NCI-H2196 treated with DMSO at 0.1 percent for 48 hours (cell line): ENCODE data around the gene MADCAM1.

Source experiments
- DNase-seq: peaks from one replicate; lab custom pipeline; 2025; ENCODE audit not compliant: unreplicated experiment; lab: John Stamatoyannopoulos, UW

MADCAM1 gene

GRCh38 chr19:548886-549830 is 52.9 kb downstream of the MADCAM1 start:
- DNase-seq = no peak

GRCh38 chr19:554817-555216 is 58.5 kb downstream of the MADCAM1 start:
- DNase-seq = no peak
